ENCODE results near the gene OTOG.

GRCh38 chr11:17543574-17544180 is 3.4 kb upstream of the OTOG start:
- TF ChIP-seq POLR2AphosphoS5 (IDR thresholded peaks at IDR 0.05; ENCODE audit: low read depth, low read length) (no peak), TAF1 (IDR thresholded peaks at IDR 0.05; ENCODE audit: borderline replicate concordance, insufficient read depth, low read length) (no peak), REST (IDR thresholded peaks at IDR 0.05; ENCODE audit: insufficient read depth in 1 of 2, low read depth in 2 of 2, low read length in 2 of 2) (no peak), SIN3A (IDR thresholded peaks at IDR 0.05; ENCODE audit: borderline replicate concordance, insufficient read depth, low read length) (no peak)

Data from PFSK-1 (cell line).